Loucy (cell line): ENCODE data around the gene GALNT12.

Experiments used
- H2AFZ ChIP-seq: fragments of 200-600 bp; sonication (generic); 2 replicates; pipeline ENCODE4 v1.6.0; 2016; ENCODE audit warnings: antibody characterized with exemption, mild to moderate bottlenecking, low read length, moderate library complexity
- H3F3A ChIP-seq: fragments of 200-600 bp; 2 replicates; pipeline ENCODE4 v1.6.0; 2016; ENCODE audit warnings: antibody characterized with exemption, low read depth, mild to moderate bottlenecking
- H3K27me3 ChIP-seq: fragments of 200-600 bp; sonication (generic); 2 replicates; pipeline ENCODE4 v1.6.1; 2014; ENCODE audit warnings: low read length, mild to moderate bottlenecking; ENCODE audit not compliant: insufficient read depth, poor library complexity, severe bottlenecking
- H3K36me3 ChIP-seq: fragments of 200-600 bp; sonication (generic); 2 replicates; pipeline ENCODE4 v1.6.1; 2016; ENCODE audit warnings: low read length; ENCODE audit not compliant: insufficient read depth
- H3K4me1 ChIP-seq: fragments of 200-600 bp; sonication (generic); 2 replicates; pipeline ENCODE4 v1.5.1; 2014; ENCODE audit warnings: low read length, mild to moderate bottlenecking; ENCODE audit not compliant: insufficient read depth, poor library complexity, severe bottlenecking
- H3K4me2 ChIP-seq: fragments of 200-600 bp; sonication (generic); 2 replicates; pipeline ENCODE4 v1.6.0; 2014; ENCODE audit warnings: antibody characterized with exemption, low read length, low read depth, mild to moderate bottlenecking; ENCODE audit not compliant: poor library complexity, severe bottlenecking
- H3K4me3 ChIP-seq: fragments of 200-600 bp; sonication (generic); 2 replicates; pipeline ENCODE4 v1.5.1; 2014; ENCODE audit warnings: low read length, mild to moderate bottlenecking, mixed read lengths; ENCODE audit not compliant: poor library complexity, severe bottlenecking
- H3K79me2 ChIP-seq: fragments of 200-600 bp; sonication (generic); 2 replicates; pipeline ENCODE4 v1.6.1; 2014; ENCODE audit warnings: low read length; ENCODE audit not compliant: insufficient read depth
- H3K9ac ChIP-seq: fragments of 200-600 bp; sonication (generic); 2 replicates; pipeline ENCODE4 v1.6.0; 2014; ENCODE audit warnings: mild to moderate bottlenecking, low read depth, low read length, moderate library complexity; ENCODE audit not compliant: poor library complexity, severe bottlenecking
- H3K9me2 ChIP-seq: fragments of 200-600 bp; sonication (generic); replicated peaks from 2 replicates; pipeline ENCODE4 v1.6.1; 2016; ENCODE audit warnings: low read depth, low read length, mixed read lengths
- H3K9me3 ChIP-seq: fragments of 200-600 bp; sonication (generic); 2 replicates; pipeline ENCODE4 v1.6.1; 2014; ENCODE audit warnings: mild to moderate bottlenecking, antibody characterized with exemption, low read length, low read depth; ENCODE audit not compliant: insufficient read depth
- H4K20me1 ChIP-seq: fragments of 200-600 bp; sonication (generic); 2 replicates; pipeline ENCODE4 v1.6.0; 2014; ENCODE audit warnings: antibody characterized with exemption, low read length, mild to moderate bottlenecking; ENCODE audit not compliant: insufficient read depth, poor library complexity, severe bottlenecking
- EZH2phosphoT487 ChIP-seq: fragments of 200-600 bp; IDR thresholded peaks from 2 replicates; pipeline ENCODE4 v1.6.1; 2018; ENCODE audit warnings: antibody characterized with exemption, mild to moderate bottlenecking, moderate library complexity, borderline replicate concordance
- TF ChIP-seq, protein P1 (sequence below): fragments of 200-600 bp; sonication (generic); conservative IDR thresholded peaks from 2 replicates; pipeline ENCODE4 v1.5.1; 2014; ENCODE audit warnings: mild to moderate bottlenecking, antibody characterized with exemption, low read length

GALNT12 gene

DNA sequence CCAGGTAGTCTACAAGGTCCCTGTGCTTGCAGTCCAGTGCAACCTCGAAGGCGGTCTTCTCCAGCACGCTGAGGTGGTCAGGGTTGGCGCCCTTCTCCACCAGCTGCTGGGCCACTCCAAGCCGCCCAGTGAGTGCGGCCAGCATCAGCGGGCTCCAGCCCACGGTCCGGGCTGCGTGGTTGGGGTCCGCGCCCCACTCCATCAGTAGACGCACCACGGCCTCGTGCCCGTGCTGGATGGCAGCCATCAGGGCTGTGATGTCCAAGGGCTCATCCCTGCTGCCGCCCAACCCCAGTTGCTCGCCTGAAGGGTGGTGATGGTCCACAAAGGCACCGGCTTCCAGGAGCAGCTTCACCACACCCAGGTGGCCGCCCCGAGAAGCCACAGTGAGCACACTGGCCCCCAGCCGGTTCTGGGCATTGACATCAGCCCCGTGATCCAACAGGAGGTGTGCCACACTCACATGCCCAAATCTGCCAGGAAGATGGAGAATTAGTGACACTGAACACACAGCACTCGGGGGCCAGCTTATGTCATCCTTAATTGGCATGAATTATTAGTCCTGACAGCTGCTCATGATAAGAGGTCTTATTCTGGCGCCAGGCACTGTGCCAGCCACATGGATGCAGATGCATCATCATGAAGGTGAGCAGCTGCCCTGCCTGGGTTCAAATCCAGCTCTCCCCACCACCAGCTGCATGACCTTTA is 17.2 kb upstream of the GALNT12 start:
- no peak overlapping the region for H3K4me2 ChIP-seq
- H3K4me3 ChIP-seq: no peak overlapping the region
- peaks cover 4% of the 10 kb centered on the region for H4K20me1 ChIP-seq
- H3K9me3 ChIP-seq: no peaks in the 10 kb centered on the region
- no peaks in the 10 kb centered on the region for H3K79me2 ChIP-seq
- H3K36me3 ChIP-seq: no peaks in the 10 kb centered on the region
- H3K27me3 ChIP-seq: no peaks in the 10 kb centered on the region
- TF ChIP-seq EZH2phosphoT487: no peak
- TF ChIP-seq, protein P1, sequence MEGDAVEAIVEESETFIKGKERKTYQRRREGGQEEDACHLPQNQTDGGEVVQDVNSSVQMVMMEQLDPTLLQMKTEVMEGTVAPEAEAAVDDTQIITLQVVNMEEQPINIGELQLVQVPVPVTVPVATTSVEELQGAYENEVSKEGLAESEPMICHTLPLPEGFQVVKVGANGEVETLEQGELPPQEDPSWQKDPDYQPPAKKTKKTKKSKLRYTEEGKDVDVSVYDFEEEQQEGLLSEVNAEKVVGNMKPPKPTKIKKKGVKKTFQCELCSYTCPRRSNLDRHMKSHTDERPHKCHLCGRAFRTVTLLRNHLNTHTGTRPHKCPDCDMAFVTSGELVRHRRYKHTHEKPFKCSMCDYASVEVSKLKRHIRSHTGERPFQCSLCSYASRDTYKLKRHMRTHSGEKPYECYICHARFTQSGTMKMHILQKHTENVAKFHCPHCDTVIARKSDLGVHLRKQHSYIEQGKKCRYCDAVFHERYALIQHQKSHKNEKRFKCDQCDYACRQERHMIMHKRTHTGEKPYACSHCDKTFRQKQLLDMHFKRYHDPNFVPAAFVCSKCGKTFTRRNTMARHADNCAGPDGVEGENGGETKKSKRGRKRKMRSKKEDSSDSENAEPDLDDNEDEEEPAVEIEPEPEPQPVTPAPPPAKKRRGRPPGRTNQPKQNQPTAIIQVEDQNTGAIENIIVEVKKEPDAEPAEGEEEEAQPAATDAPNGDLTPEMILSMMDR: no peak
- H3F3A ChIP-seq: no peaks in the 10 kb centered on the region
- no peak overlapping the region for H3K9ac ChIP-seq
- H2AFZ ChIP-seq: no peak overlapping the region
- H3K9me2 ChIP-seq: no peaks in the 10 kb centered on the region
- no peaks in the 10 kb centered on the region for H3K4me1 ChIP-seq

DNA sequence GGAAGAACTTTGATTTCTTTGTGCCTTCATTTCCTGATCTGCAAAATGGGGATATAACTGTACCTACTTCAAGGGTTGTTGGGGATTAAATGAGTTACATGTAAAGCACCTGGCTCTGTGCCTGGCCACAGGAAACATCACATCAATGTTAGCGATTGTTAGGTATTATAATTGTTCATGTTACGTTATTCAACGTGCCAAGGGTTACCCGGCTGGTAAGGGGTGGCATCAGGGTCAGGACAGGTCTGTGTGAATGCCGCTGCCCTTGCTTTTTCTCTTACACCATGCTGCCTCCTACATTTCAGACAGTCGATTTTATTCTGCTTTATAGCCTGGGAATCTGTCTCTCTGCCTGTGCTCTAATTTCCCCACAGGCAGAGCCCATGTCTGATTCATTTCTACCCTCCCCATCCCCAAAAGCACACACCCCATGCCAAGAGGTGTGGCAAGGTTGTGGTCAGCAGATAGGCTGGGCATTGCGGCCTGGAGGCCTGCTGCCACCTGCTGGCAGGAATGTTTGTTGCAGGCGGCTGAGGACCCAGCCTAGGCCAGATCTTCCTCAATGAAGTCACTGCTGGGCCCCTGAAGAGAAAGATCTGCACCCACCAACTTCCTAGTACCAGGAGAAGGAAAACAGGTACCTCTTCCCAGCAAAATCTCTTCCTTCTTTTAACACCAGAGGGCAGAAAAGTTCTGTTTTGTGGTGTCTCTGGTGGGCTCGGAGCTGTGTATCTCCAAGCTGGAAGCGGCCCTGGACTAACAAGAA is 16.4 kb upstream of the GALNT12 start:
- no peak overlapping the region for H3K4me3 ChIP-seq
- no peaks in the 10 kb centered on the region for H3K9me2 ChIP-seq
- no peak overlapping the region for H2AFZ ChIP-seq
- no peaks in the 10 kb centered on the region for H3F3A ChIP-seq
- H4K20me1 ChIP-seq: peaks cover 4% of the 10 kb centered on the region
- no peaks in the 10 kb centered on the region for H3K79me2 ChIP-seq
- no peak overlapping the region for H3K4me2 ChIP-seq
- no peak overlapping the region for H3K9ac ChIP-seq
- H3K9me3 ChIP-seq: no peaks in the 10 kb centered on the region
- no peaks in the 10 kb centered on the region for H3K36me3 ChIP-seq
- TF ChIP-seq, protein P1: peak; percentile 99
- TF ChIP-seq EZH2phosphoT487: no peak
- H3K27me3 ChIP-seq: no peaks in the 10 kb centered on the region
- H3K4me1 ChIP-seq: no peaks in the 10 kb centered on the region

DNA sequence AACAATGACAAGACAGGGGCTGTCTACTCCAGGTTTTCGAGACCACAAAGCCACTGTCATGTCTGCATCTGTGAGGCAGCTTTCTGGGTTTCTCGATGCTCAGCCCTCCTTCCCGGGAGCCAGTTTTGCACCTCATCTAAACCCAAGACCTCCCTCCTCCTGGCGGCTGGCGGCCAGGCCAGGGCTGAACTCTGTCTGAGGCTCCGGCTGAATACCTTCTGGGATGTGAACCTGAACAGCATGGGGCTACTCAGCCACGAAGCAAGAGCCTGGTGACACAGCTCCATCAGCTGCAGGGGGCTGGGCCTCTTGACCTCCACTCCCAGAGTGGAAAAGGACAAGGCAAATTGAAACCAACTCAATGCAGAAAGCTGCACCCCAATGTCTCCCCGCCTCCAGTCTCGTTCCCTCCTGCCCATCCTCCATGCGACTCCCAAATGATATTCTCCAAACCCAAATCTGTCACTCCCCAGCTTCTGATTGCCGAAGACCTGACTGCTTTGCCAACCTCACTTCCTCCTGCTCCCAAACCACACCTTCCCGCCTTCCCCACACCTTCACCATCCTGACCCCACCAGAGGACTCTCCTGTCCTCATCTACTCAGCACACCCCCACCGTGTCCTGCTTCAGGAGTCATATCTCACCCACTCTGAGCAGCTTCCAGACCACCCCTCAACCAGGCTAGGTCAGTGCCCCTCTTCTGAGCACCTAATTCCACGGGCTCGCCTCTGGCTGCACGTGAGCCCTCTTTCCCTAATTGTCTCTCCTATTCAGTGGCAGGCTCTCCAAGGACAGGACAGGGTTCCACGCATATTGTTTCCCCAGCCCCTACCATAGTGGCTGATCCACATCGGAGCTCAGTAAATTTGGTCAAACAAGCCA is 15.6 kb upstream of the GALNT12 start:
- no peaks in the 10 kb centered on the region for H3F3A ChIP-seq
- no peak overlapping the region for H3K9ac ChIP-seq
- H2AFZ ChIP-seq: no peak overlapping the region
- no peaks in the 10 kb centered on the region for H3K9me3 ChIP-seq
- H3K4me1 ChIP-seq: no peaks in the 10 kb centered on the region
- H3K9me2 ChIP-seq: no peaks in the 10 kb centered on the region
- H3K27me3 ChIP-seq: no peaks in the 10 kb centered on the region
- H3K4me2 ChIP-seq: no peak overlapping the region
- TF ChIP-seq EZH2phosphoT487: no peak
- TF ChIP-seq, protein P1: no peak
- H4K20me1 ChIP-seq: peaks cover 4% of the 10 kb centered on the region
- no peaks in the 10 kb centered on the region for H3K36me3 ChIP-seq
- H3K79me2 ChIP-seq: no peaks in the 10 kb centered on the region
- no peak overlapping the region for H3K4me3 ChIP-seq
